ENCODE measurements around the gene SFXN1.
A peak's percentile ranks its signal among the peaks of the same experiment; 100 is the strongest.

SFXN1 gene

DNA sequence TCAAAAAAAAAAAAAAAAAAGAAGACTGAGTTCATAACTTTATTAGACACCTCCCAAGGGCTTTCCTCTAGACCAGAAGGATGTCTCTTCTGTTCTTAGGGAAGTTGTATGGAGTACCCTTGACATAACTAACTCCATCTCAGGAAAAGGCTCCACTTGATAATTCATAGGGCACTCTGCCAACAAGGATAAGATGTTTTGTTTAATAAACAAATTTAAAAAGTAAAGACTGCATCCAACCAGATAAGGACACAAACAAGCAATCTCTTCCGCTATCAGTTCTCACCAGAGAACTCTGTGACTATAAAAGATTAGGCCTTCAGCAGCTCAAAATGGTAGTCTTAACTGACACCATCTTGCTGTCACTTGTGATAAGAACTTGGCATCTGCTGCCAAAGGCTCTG lies 65.8 kb downstream of the SFXN1 start:
- DNase-seq, result no peak

DNA sequence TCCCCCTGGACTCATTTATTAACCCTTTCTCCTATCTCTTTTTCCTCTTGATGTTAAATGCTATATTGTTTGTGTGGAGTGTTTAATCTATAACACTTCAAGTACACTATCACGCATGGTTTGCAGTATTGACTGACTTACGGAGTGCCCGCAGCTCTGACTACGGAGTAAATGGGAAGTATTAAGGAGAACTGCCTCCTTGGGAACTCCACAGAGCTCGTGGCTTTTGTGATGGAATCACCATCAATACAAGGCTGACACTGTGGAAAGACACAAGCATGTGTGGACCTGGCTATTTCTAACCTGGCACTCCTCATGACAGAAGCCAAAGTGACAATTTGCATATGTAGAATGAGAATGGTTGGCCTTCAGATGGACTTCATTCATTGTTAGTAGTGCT lies 66.2 kb downstream of the SFXN1 start:
- no peak for DNase-seq

DNA sequence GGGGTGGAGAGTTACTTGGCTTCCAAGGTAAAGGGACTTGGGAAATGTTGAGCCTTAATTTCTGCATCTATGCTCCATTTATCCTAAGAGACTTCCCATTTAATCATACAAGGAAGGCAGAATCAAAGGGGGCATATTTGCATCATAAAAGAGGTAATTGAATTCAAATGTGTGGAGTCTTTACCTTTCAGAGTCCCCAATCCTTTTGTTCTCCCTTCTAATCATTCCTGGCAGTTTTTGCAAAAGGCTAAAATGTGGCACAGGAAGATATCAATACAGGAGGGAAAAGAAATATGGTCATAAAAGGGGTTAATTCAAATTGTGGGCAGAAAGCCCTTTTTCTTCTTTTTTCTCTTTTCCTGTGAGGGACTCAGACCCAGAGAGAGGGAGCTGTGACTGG lies 69.5 kb downstream of the SFXN1 start:
- no peak for DNase-seq

DNA sequence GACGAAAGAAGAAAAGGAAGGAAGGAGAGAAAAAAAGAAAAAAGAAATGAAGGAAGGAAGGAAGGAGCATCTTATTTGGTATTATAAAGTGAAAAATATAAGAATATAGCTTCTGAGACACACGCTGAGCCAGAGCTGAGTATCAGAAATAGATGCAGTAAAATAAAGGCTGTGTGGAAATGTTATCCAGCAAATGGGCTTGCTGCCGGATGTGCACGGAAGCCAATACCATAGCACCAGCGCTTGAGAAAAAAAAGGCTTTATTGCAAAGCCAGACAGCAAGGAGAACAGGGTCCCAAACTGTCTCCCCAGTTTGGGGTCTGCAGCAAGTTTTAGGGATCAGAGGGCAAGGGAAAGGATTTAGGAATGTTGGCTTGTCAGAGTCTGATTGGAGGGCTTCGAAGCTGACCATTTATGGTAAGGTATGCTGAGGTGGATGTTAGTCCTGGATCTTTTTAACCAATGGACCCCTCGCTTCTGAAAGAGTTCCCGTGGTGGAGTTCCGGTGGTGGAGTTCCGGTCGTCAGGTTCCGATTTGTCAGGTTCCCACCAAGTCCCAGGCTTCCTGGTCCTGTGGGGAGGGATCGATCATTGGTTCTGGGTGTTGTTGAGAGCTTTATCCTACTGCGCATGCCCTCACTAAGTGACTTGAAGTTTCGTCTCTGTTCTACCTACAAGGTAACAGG lies 70.4 kb downstream of the SFXN1 start:
- DNase-seq, result no peak

DNA sequence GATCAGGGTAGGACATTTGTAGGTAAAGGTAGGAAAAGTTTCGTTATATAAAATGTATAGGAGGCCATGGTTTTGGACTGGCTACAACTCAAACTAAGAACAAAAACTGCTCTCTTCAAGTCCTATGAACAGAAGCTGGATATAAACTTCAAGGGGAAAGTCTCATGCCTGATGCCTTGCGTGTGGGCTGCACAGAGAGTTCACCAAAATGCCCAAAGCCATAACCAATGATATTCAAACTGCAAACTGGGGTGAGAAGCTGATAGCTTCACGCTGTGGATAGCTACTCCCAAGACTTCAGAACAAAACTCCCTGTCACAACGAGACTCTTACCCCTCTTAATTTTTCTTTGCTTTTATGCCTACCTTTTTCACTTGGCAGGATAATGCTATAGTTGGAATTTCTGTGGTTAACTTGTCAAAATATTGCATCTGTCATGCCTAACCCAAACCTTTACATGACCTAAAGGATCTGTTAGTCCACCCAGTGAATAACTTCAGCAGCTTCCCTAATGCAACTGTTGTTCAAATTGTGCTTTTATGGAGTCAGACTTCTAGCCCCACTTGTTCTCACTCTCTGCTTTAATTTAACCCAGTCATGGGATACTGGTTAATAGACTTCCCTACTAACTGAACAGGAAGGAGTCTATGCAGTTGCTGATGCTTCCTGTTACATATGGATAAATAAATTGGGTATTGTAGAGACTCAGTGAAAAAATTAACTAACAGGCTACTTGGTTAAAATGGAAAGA lies 71.9 kb downstream of the SFXN1 start:
- no peak for DNase-seq

DNA sequence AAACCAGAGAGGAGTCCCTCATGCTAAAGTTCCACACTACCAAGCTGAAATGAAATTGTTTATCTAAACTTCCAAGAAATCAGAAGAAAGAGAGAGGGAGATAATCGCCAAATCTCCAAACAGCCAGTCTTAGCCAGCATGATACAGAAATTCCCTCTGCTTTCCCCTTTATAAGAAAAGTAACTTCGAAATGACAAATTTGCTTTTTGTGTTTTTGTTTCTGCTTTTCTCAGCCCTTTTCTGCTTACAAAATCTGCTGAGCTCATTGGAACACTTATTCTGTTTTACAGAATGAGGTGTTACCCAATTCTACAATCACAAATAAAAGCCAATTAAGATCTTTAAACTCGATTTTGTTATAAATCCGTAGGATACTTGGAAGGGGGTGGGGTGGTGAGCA lies 72.9 kb downstream of the SFXN1 start:
- DNase-seq, result no peak

DNA sequence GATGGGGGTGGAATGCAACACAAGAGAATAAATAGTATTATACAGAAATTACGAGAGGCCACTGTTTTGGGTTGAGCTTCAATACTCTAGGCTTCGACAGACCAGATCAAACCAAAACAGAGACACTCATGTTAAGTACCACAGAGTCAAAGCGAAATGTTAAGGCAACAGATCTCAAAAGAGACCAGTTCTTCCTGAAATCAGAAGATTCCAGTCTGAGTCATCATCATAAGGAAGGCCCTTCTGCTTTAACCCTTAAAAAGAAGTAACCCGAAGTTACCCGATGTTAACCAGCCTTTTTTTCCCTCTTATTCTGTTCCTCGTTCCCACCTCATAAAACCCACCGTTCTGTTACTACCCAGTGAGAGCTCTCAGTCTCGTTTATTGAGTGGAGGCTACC lies 75.9 kb downstream of the SFXN1 start:
- no peak for DNase-seq

DNA sequence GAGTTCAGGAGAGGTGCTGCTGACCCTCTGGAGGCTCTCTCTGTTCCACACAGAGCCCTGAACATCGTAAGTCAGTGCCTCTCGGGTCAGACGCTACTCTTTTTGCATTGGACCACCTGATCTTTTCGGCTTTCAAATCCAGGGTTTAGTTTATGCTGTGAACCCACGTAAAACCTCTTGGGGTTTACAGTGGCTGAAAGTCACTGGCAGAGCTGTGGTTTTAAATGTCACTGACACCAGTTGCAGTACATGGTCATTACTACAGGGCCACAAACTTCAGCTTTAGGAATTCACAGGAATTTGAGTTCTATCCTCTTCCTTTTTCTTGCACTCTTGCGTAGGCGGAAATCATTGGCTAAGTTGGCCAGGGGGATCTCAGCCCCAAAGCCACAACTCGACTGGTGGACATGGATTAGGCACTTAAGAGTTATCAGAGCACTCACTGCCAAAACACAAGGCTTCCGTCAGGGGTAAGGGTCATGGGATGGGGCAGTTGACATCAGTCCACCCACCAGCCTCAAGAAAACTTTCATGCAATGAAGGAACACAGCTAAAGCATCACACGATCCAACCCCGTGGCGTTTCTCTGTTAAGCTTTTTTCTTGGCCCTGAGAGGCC lies 76.9 kb downstream of the SFXN1 start:
- no peak for DNase-seq

DNA sequence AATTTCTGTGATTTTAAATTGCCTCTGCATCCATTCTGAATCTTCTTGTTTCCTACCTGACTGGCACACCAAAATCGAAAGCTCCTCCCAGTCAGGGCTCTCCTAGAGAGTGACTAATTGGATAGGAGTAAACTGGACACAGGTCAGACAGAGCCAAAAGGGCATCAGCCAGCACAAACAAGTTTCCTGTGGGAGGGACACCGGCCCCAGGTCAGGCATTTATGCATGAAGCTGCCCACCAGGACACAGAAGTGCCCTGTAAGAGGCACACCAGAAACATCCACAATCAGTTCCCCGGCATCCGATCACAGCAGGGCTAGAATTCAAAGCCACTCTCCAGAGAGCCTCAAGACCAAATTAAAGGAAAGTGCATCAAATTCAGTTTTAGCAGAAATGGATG lies 78.4 kb downstream of the SFXN1 start:
- no peak for DNase-seq

DNA sequence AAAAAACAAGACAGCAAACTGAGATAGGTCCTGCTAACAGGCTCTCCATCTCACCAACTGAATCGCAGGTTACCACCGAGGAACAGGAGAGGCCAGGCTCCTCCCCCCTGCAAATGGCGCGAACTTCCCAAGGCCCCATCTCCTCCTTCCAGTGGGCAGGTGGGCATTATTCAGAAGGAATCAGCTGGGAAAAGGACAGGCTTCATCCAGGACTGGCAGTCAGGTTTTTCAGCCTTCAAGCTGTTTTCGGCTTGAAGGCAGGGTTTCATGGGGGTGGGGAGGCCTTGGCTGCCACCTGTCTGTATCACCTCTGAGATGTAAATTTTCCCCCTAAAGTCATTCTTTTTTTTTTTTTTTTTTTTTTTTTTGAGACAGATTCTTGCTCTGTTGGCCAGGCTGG lies 79.4 kb downstream of the SFXN1 start:
- no peak for DNase-seq

DNA sequence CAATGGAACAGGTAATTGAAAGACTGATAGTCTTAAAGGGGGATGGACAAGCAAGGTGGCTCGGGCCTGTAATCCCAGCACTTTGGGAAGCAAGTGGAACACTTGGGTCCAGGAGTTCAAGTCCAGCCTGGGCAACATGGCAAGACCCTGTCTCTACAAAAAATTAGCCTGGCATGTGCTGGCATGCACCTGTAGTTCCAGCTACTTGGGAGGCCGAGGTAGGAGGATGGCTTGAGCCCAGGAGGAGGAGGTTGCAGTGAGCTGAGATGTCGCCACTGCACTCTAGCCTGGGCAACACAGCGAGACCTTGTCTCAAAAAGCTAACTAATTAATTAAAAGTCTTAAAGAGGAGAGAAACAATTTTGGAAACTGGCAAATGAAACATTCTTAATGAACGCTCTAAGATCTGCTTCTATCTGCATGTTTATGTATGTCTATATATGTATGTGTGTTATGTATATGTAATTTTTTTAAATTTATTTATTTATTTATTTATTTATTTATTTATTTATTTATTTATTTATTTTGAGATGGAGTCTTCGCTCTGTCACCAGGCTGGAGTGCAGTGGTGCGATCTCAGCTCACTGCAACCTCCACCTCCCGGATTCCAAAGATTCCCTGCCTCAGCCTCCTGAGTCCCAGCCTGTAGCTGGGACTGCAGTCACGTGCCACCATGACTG lies 80.6 kb downstream of the SFXN1 start:
- no peak for DNase-seq

DNA sequence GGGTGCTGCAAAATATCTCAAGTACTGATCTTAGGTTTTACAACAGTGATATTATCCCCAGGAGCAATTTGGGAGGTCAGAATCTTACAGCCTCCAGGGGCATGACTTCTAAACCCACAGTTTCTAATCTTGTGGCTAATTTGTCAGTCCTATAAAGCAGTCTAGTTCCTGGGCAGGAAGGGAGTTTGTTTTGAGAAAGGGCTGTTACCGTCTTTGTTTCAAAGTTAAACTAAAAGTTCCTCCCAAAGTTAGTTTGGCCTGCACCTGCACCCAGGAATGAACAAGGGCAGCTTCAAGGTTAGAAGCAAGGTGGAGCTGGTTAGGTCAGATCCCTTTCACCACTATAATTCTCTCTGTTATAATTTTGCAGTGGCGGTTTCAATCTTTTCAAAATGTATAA lies 81.7 kb downstream of the SFXN1 start:
- no peak for DNase-seq

DNA sequence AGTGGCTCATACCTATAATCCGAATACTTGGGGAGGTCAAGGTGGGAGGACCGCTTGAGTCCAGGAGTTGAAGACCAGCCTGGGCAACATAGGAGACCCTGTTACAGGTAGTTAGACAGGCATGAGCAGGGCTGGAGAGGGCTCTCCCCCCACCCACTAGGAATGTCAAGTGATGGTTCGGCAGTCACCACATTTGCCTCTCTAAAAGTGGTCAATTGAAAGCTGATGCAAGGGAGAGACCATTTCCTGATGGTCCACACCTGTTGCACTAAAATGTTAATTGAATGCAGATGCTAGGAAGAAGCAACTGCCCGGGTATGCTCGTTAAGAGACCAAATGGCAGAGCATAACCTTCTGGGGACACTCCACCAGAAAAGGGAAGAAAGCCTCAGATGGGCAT lies 82.7 kb downstream of the SFXN1 start:
- DNase-seq, result no peak

DNA sequence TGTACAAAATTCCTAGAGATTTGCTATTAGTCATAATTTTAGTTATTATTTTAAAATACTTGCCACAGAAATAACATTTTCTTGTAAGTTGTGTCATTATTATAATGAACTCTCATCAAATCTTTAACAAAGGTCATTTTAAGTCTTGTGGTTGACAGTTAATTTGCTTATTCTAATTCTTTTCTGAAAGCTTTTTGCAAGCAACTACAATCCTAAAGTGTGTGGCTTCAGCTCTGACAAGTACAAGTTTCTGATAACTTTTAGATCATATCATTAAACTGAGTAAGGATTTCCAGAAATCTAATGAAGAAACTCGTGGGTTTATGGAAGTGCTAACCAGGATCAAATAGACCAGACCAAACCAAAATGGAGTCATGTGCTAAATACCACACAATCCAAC lies 86.4 kb downstream of the SFXN1 start:
- DNase-seq, result no peak

DNA sequence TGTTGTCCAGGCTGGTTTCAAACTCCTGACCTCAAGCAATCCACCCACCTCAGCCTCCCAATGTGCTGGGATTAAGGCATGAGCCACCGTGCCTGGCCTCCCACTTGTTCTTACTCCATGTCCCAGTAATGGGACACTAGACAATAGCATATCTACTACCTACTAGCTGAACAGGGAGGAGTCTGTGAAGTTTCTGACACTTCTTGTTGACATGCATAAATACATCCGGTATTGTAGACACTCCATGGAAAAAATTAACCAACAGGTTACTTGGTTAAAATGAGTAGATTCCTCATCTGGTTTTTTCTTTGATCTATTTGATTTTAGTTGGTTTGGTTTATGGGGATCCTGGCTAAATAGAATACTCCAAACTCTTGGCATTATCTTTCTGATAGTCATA lies 88.3 kb downstream of the SFXN1 start:
- DNase-seq, result no peak

DNA sequence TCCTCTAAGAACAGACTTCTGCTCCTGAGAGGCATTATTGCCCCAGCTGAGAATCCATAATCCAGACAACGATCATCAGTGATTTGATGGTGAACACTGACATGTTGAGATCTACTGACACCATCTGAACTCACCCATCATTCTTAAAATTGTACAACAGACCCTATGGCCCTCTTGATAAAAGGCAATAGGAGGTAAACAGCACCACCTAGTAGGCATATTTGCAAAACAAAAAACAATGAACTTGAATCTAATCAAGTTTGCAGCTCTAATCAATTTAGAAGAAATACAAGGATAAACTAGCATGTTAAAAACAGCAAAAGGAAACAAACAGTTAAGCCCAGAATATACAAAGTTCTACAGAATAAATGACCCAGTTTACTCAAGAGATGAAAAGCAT lies 89.6 kb downstream of the SFXN1 start:
- DNase-seq, result no peak

DNA sequence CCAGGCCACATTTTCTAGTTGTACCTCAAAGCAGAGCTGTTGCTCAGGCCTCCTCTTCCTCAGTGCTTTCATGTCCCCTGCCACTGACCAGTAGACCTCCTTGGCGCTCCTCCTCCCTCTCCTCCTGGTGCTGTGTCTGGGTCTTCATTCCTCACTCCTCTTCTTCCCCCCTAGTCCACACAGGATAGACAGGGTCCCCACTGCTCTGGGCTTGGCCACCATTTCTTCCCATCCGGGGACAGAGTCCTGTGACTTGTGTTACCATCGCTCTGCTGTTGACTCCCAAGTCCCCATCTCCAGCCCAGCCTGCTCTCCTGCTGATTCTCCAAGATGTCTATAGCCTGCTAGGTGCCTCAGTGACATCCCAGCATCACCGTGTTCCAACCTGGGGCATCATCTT lies 91.3 kb downstream of the SFXN1 start:
- DNase-seq, result no peak

DNA sequence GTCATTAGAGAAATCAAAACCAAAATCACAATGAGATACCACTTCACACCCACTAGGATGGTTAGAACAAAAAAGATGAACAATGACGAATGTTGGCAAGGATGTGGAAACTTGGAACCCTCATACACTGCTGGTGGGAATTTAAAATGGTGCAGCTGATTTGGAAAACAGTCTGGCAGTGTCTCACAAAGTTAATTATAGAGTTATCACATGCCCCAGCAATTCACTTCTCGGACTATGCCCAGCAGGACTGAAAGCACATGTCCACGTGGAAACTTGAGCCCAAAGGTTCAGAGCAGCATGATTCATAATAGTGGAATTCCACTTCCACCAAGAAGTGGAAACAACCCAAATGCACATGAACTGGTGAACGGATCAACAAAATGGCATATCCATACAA lies 94.5 kb downstream of the SFXN1 start:
- peak in 1 of 3 experiments; percentile 12 for DNase-seq

DNA sequence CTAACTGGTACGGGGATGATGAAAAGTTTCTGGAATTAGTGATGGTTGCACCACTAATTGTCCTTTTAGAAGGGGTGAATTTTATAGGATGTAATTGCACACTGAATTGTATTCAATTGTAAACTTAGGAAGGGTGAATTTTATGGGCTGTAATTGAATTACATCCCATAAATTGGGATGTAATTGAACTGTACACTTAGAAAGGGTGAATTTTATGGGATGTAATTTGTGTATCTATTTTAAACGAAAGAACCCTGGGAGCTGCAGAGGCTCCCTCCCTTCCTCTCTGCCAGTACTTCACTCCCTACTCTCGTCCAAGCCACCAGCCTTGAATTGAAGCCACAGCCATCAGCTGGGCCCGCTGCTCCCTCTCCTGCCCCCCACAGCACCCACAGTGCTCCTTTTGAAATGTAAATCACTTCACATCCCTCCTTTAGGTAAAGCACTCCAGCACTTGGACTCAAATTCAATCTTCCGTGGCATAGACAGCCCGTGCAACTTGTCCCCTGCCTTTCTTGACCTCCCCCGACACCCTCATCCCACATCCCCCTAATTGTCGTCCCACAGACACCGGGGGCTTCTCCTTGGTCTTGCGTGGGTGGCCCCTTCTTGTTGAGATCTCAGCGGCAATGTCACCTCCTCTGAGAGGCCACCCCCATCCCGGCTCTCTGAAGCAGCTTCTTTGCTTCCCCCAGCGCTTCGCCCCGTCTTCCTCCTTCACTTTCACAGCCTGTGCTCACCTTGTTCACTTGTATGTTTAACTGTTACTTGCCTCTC lies 95.3 kb downstream of the SFXN1 start:
- no peak for DNase-seq

DNA sequence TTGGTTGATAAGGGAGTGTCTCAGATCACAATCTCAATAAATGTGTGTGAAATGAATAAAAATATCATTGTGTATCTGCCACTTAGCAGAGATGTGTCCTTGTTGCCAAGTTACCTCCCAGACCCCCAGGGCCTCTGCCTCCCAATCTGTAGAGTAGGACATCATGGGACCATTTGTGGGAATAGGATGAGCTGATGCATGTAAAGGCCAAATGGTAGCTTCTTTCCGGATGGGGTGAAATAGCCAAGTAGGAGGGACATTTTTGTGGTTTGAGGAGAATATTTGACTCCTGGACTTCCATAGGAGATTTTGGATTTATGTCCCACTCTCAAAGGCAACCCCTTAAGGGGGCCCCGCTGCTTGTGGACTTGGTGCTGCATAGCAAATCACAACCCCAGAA lies 96.9 kb downstream of the SFXN1 start:
- DNase-seq, result no peak

DNA sequence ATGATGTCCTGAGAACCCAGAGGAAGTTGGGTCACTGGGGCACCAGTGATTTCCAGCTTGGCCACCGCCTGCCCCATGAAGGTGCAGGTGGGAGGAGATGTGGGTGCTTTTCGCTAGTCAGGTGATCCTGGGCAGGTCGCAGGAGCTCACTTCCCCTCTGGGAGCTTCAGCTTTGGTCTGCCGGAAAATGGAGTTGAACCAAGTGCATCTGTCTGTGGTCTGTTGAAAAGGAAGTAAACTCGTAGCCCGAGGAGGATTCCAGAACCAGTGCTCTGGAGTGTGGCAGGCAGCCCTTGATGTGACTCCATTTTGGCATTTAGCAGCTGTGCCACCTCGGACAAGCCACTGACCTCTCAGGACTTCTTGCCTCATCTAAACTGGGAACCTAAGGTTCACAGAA lies 97.7 kb downstream of the SFXN1 start:
- no peak for DNase-seq

DNA sequence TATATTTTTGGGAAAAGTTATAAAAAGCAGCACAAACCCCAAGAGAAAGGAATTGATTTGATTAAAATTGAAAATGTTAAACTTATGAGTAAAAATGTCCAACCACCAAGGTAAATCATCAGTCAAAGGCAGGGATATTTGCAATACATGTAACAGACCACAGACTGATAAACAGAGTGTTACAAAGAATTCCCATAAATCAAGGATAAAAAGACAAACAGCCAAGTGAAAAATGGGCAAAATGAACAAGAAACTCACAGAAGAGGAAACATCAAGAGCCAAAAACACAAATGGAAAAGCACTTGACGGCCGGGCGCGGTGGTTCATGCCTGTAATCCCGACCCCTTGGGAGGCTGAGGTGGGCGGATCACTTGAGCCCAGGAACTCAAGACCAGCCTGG lies 98.2 kb downstream of the SFXN1 start:
- DNase-seq, result no peak
